Measurements from ENCODE around the gene MEX3D.

The MEX3D gene

DNA sequence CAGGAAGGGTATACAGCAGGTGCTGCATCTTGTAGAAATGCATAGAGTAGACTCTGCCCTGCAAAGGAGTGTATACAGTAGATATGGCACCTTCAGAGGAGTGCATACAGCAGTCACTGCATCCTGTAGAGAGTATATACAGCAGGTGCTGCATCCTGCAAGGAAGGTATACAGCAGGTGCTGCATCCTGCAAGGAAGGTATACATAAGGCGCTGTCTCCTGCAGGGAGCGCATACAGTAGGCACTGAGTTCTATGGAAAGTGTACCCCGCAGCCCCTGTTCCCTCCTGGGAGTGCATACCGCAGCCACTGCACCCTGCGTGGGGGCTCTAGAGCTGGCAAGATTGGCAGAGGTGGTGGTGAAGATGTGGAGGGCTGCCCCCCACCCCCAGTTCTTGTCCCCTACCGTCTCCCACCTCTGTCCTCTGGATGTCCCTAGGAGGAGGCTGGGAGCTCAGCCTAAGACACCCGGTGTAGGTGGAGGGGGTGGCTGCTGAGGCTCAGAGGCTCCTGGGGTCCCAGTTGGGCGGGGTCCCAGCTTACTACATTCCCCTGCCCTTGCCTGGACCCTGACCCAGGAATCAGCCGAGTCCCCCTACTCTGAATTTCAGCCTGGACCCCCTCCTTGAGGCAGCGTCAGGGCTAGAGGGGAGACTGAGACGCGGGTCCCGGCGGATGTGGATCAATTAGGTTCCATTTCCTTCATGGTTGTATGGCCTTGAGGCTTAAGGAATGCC lies 53.0 kb downstream of the MEX3D start:
- no peak for DNase-seq

DNA sequence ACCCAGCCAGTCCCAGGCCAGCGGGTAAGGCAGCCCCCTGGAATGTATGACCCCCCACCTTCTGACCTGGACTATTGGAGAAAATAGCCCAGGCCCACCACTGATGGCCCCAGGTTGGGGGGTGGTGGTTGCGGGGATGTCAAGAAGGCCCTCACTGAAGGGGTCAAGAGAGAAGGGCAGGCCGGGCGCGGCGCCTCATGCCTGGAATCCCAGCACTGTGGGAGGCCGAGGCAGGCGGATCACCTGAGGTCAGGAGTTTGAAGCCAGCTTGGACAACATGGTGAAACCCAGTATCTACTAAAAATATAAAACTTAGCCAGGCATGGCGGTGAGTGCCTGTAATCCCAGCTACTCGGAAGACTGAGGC lies 53.8 kb downstream of the MEX3D start:
- no peak for DNase-seq

DNA sequence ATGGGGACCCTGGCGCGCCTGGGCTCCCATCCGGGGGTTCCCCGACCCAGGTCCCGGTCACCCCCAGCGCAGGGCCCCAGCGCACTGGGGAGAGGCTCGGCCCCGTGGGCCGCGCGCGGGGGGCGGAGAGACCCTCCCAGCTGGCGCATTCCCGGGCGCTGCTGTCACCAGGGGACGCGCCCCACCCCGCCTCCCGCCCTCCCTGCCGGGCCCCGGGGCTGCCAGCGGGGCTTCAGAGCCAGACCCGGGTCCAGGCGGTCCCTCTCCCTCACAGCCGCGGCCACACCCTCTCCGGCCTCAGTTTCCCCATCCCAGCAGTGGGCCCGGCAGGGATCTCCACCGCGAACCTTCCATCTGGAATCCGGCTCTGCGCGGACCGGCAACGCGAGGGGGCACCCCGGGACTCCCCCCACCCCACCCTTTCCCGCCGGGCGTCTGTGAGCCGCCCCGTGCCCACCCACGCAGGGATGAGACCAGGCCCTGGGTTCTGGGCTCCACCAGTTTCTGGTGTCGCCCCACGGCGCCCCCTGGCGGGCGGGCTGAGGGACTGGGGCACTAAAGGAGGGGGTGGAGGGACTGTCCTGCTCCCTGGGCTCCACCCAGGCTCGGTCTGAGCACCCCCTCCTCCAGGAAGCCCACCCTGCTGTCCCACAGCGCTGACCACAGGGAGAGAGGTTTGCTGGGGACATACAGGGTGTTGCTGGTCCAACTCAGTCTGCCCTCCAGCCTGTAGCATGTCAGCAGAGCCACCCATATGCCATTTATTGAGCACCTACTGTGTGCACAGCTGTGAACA lies 54.4 kb downstream of the MEX3D start:
- no peak for DNase-seq

DNA sequence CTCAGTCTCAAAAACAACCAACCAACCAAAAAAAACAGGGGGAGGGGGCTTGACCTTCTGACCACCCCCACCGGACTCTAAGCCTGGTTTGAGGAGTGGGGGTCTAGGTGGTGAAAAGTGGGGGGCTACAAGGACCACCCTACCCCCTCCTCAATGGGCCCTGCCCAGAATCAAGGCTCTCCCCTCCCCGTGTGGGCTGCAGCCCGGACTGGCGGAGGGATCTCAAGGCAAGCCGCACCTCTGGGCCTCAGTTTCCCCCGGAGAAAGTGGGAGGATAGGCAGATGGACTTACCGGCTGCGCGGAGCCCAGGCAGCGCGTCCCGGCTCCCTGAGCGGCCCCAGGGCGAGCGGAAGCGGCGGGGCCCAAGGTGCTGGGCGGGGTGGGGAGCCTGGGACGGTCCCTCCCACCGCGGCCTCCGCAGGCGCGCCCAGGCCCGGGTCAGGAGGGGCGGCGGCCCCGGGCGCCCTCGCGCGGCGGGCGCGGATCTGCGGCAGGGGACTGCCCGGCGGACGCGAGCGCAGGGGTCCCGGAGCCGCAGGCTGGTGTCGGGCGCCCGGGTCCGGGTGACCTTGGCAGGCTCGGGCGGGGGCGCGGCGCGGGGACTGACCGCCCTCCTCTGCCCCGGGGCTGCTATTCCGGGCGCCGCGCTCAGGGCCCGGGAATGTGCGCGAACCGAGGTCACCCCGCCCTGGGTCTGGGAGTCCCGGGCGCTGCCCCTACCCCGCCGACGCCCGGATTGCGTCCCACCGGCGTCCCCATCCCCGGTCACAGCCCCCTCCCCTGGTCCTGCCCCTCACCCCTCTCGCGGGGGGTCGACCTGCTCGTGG lies 55.2 kb downstream of the MEX3D start, which contains the start of gene ADAMTSL5:
TSS of gene ADAMTSL5 (minus strand) at position 349 of the 828 bp plus-strand sequence. CDS start 2,076 bp downstream, outside the sequence.
- DNase-seq = no peak

DNA sequence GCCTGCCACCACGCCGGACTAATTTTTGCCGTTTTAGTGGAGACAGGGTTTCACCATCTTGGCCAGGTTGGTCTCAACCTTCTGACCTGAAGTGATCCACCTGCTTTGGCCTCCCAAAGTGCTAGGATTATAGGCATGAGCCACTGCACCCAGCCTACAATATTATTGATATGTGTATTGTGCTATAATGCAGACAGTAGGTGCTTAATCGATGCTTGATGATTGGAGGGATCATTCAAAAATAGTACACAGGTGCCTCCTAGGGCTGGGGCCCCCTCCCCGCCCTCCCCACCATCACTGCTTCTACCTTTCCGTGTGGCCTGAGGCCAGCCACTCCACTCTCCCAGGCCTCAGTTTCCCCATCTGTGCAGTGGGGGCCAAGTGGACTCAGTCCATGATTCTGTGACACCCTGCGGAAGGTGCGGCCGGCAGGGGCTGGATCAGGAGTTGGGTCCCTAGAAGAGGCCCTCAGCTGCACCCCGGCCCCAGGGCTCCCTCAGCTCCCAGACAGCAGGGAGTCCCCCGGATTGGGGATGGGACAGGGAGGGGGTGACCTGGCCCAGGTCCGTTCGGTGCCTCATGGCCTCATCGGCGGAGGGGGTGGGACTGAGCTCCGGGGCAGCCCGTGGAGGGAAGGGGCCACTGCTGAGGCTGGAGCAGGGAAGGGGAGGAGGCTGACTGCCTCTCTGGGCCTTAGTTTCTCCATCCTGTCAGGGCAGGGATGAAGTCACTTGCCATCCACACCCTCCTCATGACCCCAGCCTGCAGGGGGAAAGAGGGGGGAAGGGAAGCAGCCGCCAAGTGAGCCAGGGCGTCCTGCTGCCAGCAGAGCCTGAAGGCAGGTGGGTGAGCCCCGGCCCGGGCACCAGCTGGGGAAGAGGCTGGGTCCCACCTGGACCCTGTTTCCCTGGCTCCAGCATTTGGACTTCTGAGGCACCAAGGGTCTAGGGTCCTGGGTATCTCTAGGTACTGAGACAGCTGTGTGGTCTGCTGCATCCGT lies 56.5 kb downstream of the MEX3D start:
- DNase-seq = no peak

DNA sequence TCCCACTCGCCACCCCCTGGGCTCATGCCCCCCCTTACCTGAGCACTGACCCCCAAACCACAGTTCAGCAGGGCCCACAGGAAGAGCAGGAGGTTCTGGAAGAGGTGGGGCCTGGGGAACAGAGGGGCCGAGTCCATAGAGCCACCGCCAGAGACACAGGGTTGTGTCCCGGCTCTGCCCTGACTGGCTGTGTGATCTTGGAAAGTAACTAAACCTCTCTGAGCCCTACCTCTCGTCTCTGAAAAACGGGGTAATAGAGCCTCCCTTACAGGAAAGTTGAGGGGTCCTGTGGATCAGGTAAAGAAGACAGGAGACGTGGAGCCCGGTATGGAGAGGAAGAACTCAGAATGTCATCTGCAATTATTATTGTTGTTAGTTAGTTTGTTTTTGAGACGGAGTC lies 57.3 kb downstream of the MEX3D start:
- DNase-seq = no peak

DNA sequence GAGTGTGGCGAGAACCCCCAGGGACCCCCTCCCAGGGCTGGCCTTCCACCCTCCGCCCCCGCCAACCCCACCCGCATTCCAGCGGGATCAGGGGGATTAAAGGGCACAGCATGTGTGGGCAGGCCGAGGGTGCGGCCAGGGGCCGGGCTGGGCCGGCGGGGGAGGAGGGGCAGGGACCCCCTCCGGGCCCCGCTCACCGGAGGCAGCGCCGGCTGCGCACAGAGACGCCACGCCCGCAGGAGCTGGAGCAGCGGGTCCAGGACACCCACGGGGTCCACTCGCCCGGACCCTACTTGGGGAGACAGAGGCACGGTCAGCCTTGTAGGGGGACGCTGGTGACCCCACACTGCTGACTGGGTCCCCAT lies 57.7 kb downstream of the MEX3D start:
- no peak for DNase-seq

DNA sequence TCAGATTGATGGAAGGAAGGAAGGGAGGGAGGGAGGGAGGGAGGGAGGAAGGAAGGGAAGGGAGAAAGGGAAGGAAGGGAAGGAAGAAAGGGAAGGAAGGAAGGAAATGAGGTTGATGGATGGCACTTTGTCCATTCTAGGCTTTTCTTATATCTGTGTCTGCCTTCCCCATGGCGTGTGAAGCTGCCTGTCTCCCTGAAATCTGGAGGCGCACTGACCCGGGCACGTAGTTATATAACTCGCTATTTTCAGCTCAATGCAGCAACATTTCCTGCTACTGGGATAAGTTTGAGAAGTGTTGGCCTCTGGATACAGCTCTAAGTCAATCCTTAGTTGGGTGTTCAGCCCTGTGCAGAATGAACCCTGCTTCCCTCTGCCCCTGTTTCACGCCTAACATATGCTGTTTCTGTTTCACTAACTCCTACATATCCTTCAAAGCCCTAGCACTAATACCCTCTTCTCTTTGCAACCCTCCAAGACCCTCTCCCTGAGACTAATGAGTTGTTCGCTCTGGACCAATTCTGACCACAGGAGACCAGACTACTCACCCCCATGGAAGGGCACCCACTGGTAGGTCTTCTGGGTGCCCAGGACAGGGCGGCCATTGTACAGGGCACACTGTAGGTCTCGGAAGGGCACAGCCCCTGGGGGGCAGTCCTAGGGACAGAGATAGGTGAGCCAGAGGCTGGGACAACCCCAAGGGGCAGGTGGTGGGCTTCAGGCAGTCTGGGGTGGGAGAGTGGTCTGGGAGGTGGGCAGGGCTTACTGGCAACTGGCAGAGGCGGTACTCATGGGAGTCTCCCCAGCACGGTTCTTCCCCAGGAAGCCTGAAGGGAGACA lies 58.3 kb downstream of the MEX3D start:
- DNase-seq = no peak

DNA sequence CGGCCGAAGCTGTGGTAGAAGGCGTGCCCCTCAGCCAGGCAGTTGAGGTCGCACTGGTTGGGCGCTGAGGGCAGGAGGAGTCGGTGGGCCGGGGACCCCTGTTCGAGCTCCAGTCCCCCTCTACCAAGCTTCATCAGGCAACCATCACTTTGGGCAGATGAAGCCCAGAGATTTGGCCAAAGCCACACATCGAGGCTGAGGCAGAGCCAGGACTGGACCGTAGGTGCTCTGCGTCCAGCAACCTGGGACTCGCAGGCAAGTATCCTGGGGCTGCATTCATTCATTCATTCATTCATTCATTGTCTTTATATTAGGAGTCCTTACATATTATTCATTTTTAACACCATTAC lies 59.6 kb downstream of the MEX3D start:
- no peak for DNase-seq

DNA sequence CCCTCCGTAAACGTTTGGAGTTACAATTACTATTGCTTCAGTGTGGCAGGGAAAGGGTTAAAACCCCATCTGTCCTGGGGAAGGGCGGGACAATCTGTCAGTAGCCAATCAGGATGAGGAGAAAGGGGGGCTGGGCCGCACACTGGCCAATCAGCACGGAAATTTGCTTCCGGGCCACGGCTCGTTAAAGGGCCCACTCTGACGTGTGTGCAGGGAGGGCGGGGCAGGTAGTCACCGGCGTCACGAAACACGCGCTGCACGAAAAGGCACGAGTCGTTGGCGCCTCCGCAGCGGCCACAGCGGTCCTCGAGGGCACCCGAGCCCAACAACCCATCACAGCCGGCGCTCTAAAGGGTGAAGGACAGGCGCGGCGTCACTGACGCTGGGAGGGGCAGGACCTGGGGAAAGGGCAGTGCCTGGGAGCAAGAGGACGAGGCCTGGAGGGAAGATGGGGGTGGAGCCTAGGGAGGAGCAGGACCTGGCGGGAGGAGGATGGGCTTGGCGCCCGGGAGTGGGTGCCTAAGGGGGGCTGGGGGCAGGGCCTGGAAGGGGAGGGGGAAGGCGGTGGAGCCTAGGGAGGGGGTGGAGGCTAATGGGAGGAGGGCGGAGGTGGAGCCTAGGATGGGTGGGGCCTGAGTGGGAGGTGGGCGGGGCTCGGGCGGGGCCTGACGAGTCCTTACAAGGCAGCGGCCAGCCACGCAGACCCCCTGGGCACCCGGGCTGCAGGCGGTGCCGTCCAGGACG lies 60.2 kb downstream of the MEX3D start:
- DNase-seq = peak; percentile 91 to 93

DNA sequence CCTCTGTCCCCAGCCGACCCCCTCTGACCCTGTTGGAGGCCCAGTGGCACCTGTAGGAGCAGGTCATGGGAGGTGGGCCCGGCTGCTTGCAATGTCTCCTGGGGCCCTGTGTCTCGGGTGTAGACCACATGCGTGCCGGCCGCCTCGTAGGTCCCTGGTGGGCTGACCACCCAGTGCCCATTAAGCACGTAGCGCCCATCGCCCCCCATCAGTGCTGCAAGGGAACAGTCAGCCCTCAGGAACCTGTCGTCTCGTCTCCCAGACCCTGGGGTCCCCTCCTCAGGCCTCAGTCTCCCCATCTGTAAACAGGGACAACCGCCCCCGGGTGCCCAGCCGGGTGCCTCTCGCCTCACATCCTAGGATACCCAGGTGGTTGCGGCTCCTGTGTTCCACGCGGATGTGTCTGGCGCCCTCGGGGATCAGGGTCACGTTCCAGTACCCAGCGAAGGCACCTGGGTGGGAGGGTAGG lies 60.9 kb downstream of the MEX3D start:
- DNase-seq = no peak

DNA sequence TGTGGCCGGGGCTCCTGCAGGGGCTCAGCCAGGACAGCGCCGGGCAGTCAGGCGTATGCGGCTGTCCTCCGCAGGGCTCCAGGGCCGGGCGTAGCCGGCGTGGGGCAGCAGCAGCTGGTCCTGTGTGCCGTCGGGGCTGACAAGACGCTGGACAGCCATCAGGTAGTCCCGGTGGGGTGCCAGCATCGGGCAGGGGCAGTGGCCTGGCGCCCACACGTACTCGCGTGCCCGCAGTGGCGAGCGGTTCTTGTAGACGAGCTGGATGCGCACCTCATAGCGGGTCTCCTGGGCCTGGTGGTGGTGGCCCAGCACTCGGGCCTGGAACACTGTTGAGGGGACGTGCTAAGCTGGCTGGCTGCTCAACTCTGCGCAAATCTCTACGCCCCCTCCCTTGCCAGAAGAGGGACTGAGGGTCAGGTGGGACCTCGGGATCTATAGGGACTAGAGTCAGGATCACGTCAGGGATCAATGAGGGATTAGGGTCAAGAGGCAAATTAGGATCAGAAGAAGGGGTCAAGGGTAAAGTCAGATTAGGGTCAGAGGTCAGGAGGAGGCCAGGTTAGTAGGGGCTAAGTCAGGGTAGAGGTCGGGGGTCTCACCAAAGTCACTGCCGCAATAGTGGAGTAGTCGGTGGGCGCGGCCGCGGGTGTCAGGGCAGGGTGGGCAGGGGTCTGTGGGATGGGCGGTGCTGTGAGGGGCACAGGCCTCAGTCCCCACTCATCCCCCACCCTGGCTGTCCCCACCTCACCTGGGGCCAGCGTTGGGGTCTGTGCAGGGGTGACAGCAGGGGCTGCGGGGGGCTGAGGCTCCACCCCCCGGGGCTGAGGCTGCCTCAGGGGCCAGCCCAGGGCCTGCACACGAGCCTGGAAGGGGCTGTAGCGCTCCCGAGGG lies 61.9 kb downstream of the MEX3D start:
- DNase-seq = no peak

DNA sequence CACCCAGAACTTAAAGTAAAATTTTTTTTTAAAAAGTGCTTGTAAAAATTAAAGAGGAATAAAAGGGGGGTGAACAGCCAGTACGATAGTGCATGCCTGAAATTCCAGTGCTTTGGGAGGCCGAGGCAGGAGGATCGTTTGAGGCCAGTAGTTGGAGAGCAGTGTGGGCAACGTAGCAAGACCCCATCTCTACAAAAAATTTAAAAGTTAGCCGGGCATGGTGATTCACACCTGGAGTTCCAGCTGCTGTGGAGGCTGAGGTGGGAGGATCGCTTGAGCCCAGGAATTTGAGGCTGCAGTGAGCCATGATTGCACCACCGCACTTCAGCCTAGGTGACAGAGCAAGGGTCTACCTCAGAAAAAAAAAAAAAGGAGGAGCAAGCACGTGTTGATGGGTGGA lies 63.1 kb downstream of the MEX3D start:
- DNase-seq = no peak
